GM10266 (cell line): Measurements from ENCODE around the gene LBR.

Source experiments
- DNase-seq: peaks from one replicate; pipeline ENCODE4 v3.0.0; 2012; ENCODE audit errors: extremely low spot score
- CTCF ChIP-seq: IDR thresholded peaks from 2 replicates; pipeline ENCODE4 v1.5.1; 2012; ENCODE audit warnings: mild to moderate bottlenecking, low read depth; ENCODE audit not compliant: control insufficient read depth, insufficient read depth; ENCODE audit errors: missing control alignments

LBR gene

GRCh38 chr1:225412803-225413351 lies 15.0 kb downstream of the LBR start:
- TF ChIP-seq CTCF = no peak
- DNase-seq = no peak

GRCh38 chr1:225412321-225412720 lies 15.5 kb downstream of the LBR start:
- no peak for TF ChIP-seq CTCF
- DNase-seq = no peak

GRCh38 chr1:225410036-225410435 lies 17.8 kb downstream of the LBR start:
- DNase-seq = no peak
- no peak for TF ChIP-seq CTCF

- DNase-seq = no peak
- TF ChIP-seq CTCF = no peak
Measured at GRCh38 chr1:225409051-225409450, 18.8 kb downstream of the LBR start.

- no peak for TF ChIP-seq CTCF
- no peak for DNase-seq
Measured at GRCh38 chr1:225408249-225408648, 19.6 kb downstream of the LBR start.

- no peak for TF ChIP-seq CTCF
- no peak for DNase-seq
Measured at GRCh38 chr1:225407755-225408154, 20.1 kb downstream of the LBR start.

GRCh38 chr1:225406976-225407725 lies 20.7 kb downstream of the LBR start:
- no peak for DNase-seq
- no peak for TF ChIP-seq CTCF
